Parathyroid adenoma (tissue), 2 donors: Measurements from ENCODE around the gene MARCKS.

ENCODE experiments used
- H2AFZ ChIP-seq: fragments of 300-600 bp; sonication (generic); one replicate; pipeline ENCODE4 v1.7.0; 2017; ENCODE audit warnings: antibody characterized with exemption, mild to moderate bottlenecking
- H3K27ac ChIP-seq: fragments of 300-600 bp; sonication (generic); one replicate; pipeline ENCODE4 v1.7.0; 2017
- H3K27me3 ChIP-seq: fragments of 300-600 bp; sonication (generic); one replicate; pipeline ENCODE4 v1.7.0; 2017; ENCODE audit warnings: low read length; ENCODE audit not compliant: control insufficient read depth, insufficient read depth
- H3K36me3 ChIP-seq: fragments of 300-600 bp; sonication (generic); one replicate; pipeline ENCODE4 v1.7.0; 2017; ENCODE audit warnings: low read length; ENCODE audit not compliant: control insufficient read depth, insufficient read depth
- H3K4me1 ChIP-seq: fragments of 300-600 bp; sonication (generic); one replicate; pipeline ENCODE4 v1.7.0; 2017; ENCODE audit warnings: control low read depth
- H3K4me2 ChIP-seq: fragments of 300-600 bp; sonication (generic); one replicate; pipeline ENCODE4 v1.7.0; 2017; ENCODE audit warnings: low read length
- H3K4me3 ChIP-seq: fragments of 300-600 bp; sonication (generic); one replicate; pipeline ENCODE4 v1.7.0; 2017; ENCODE audit warnings: low read depth, low read length
- H3K79me2 ChIP-seq: fragments of 300-600 bp; sonication (generic); one replicate; pipeline ENCODE4 v1.7.0; 2017; ENCODE audit warnings: control low read depth
- H3K9ac ChIP-seq: fragments of 300-600 bp; sonication (generic); one replicate; pipeline ENCODE4 v1.7.0; 2017; ENCODE audit warnings: mild to moderate bottlenecking
- H3K9me3 ChIP-seq: fragments of 300-600 bp; sonication (generic); one replicate; pipeline ENCODE4 v1.7.0; 2017; ENCODE audit warnings: low read length; ENCODE audit not compliant: control insufficient read depth
- TF ChIP-seq, protein P1 (sequence below): fragments of 300-600 bp; sonication (generic); IDR thresholded peaks from one replicate; pipeline ENCODE4 v1.7.0; 2017; ENCODE audit warnings: antibody characterized with exemption, mild to moderate bottlenecking
- donor health status: primary hyperparathyroidism.

MARCKS gene

GRCh38 chr6:113886512-113886911 is 29.4 kb downstream of the MARCKS start:
- no peaks in the 10 kb centered on the region for H3K36me3 ChIP-seq

DNA sequence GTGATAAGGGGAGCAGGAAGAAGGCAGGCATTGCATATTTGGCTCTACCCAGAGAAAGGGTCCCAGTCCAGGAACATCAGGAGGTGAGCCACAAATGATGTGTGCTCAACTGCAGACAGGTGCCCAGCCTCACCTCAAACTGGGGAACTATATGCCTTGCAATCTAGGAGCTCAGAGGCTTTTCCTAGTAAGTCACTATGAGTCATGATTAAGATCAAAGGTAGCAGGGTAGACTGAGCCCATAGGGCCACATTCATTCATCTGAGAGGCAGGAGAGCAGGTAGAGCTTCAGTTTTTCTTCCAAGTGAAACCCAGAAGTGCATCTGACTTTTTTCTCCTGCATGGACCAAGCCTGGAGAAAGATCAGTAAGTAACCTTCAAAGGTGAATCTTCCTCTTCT is 31.3 kb downstream of the MARCKS start:
- H3K4me2 ChIP-seq = no peak overlapping the region
- no peak overlapping the region for H3K4me3 ChIP-seq
- H2AFZ ChIP-seq = no peak overlapping the region
- TF ChIP-seq, protein P1, sequence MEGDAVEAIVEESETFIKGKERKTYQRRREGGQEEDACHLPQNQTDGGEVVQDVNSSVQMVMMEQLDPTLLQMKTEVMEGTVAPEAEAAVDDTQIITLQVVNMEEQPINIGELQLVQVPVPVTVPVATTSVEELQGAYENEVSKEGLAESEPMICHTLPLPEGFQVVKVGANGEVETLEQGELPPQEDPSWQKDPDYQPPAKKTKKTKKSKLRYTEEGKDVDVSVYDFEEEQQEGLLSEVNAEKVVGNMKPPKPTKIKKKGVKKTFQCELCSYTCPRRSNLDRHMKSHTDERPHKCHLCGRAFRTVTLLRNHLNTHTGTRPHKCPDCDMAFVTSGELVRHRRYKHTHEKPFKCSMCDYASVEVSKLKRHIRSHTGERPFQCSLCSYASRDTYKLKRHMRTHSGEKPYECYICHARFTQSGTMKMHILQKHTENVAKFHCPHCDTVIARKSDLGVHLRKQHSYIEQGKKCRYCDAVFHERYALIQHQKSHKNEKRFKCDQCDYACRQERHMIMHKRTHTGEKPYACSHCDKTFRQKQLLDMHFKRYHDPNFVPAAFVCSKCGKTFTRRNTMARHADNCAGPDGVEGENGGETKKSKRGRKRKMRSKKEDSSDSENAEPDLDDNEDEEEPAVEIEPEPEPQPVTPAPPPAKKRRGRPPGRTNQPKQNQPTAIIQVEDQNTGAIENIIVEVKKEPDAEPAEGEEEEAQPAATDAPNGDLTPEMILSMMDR = no peak
- H3K79me2 ChIP-seq = no peaks in the 10 kb centered on the region
- H3K27ac ChIP-seq = no peak overlapping the region
- no peaks in the 10 kb centered on the region for H3K9me3 ChIP-seq
- no peaks in the 10 kb centered on the region for H3K27me3 ChIP-seq
- H3K36me3 ChIP-seq = no peaks in the 10 kb centered on the region
- H3K9ac ChIP-seq = no peak overlapping the region
- H3K4me1 ChIP-seq = no peaks in the 10 kb centered on the region

More at GRCh38 chr6:113886512-113886911, 29.4 kb downstream of the MARCKS start:
- Histone ChIP-seq H3K4me1 (no peaks in the 10 kb centered on the region), H3K9ac (no peak overlapping the region), H3K9me3 (no peaks in the 10 kb centered on the region), H3K79me2 (no peaks in the 10 kb centered on the region), H3K4me2 (no peak overlapping the region), H3K27me3 (no peaks in the 10 kb centered on the region), H3K4me3 (no peak overlapping the region), H3K27ac (no peak overlapping the region), H2AFZ (no peak overlapping the region)
- TF ChIP-seq, protein P1 = no peak

- no peaks in the 10 kb centered on the region for H3K79me2 ChIP-seq
- H3K27ac ChIP-seq = no peak overlapping the region
- TF ChIP-seq, protein P1 = no peak
- H3K9me3 ChIP-seq = no peaks in the 10 kb centered on the region
- no peaks in the 10 kb centered on the region for H3K36me3 ChIP-seq
- H3K27me3 ChIP-seq = no peaks in the 10 kb centered on the region
- H3K4me1 ChIP-seq = no peaks in the 10 kb centered on the region
- H3K4me2 ChIP-seq = no peak overlapping the region
- H3K9ac ChIP-seq = no peak overlapping the region
- H3K4me3 ChIP-seq = no peak overlapping the region
- H2AFZ ChIP-seq = no peak overlapping the region
These were observed 31.9 kb downstream of the MARCKS start for GRCh38 chr6:113888956-113889630.

DNA sequence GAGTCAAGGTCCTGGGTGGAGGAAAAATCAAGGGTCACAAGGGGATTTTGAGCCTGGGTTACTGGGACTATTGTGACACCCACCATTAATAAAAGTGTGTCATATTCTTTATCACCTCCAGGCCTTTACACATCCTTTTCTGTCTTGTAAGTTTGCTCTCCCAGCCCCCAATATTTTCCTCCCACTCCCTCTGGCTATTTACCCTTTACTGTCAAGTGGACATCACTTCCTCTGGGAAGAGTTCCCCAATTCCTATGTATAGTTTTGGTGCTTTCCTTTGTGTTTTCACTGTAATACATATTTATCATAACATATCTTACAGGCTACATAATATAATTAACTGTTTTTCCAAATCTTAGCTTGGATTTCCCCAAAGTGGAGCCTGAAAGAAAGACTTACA is 36.3 kb downstream of the MARCKS start:
- no peak overlapping the region for H3K9ac ChIP-seq
- no peaks in the 10 kb centered on the region for H3K36me3 ChIP-seq
- no peaks in the 10 kb centered on the region for H3K79me2 ChIP-seq
- TF ChIP-seq, protein P1 = no peak
- no peak overlapping the region for H3K27ac ChIP-seq
- no peak overlapping the region for H3K4me2 ChIP-seq
- no peak overlapping the region for H2AFZ ChIP-seq
- no peaks in the 10 kb centered on the region for H3K27me3 ChIP-seq
- no peaks in the 10 kb centered on the region for H3K4me1 ChIP-seq
- H3K4me3 ChIP-seq = no peak overlapping the region
- H3K9me3 ChIP-seq = no peaks in the 10 kb centered on the region

GRCh38 chr6:113893866-113894265 is 36.7 kb downstream of the MARCKS start:
- Histone ChIP-seq H3K79me2 (no peaks in the 10 kb centered on the region), H3K27ac (no peak overlapping the region), H3K27me3 (no peaks in the 10 kb centered on the region), H3K9me3 (no peaks in the 10 kb centered on the region), H2AFZ (no peak overlapping the region), H3K4me1 (no peaks in the 10 kb centered on the region), H3K4me3 (no peak overlapping the region), H3K9ac (no peak overlapping the region), H3K4me2 (no peak overlapping the region), H3K36me3 (no peaks in the 10 kb centered on the region)
- TF ChIP-seq, protein P1 = no peak
